ENCODE measurements around the gene RASD1.
"Not testable (repeated sequence)": the region's sequence is repeated elsewhere in the genome, so short reads cannot be mapped to it uniquely, and the experiment has no call there.

Gene RASD1

DNA sequence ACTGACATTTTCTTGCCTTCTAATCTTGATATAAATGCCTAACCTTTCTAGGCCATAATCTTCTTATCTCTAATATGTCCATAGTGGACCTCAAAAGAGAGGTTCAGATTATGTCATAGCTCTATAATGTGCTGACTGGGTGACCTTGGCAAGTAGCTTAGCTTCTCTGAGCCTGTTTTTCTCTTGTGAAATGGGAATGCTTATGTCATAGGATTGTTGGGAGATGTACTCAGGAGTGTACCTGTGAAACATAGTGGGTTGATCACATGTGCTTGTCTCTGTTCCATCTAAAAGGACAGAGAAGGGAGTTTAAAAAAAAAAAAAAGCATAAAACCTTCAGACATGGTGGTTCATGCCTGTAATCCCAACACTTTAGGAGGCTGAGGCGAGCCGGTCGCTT, 17.0 kb downstream of the RASD1 start:
- in situ Hi-C loops (cut with HindIII; ENCODE audit: low sequenced_read_pairs): no loop called here

DNA sequence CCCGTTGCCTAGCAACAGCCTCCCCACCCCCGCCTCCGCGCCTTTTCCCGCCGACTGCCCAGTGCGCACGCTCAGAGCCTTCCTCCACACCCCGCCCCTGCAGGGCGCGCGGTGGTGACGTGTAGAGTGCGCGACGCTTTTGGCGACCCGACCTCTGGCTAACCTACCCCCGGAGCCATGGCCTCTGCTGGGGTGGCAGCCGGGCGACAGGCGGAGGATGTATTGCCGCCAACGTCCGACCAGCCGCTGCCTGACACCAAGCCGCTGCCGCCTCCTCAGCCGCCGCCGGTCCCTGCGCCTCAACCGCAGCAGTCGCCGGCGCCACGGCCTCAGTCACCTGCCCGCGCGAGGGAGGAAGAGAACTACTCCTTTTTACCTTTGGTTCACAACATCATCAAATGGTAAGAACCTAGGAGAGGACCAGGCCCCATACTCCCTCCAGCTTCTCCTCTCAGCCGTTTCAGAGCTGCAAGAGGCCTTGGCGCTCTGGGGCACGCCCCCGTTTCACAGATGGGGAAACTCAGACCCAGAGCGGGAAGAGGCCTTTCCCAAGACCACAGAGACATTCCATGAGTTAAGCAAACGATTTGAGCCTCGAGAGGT, 19.2 kb downstream of the RASD1 start, which contains the start of gene MED9:
MED9 (plus strand) TSS at position 136 of the 603 bp plus-strand sequence; CDS start at position 178, 42 bp downstream.
- in situ Hi-C loops (cut with HindIII; ENCODE audit: low sequenced_read_pairs): no loop called here

DNA sequence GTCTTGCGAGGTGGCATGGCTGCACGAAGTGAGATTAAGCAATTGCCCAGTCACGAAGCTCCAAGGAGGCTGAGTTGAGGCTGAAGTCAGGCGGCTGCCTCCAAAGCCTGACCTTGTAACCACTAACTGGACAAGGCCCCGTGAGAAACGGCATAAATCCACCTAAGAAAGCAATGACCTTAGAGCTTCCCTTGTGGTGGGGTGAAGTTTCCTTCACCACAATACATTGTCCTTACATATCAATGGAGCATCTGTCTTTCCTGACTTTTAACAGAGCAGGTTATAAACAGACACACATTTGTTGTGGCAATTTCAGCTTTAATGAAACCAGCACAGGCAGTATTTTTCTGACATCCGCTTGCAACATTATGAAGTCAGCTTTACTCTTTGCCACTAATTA, 21.9 kb downstream of the RASD1 start:
- in situ Hi-C loops (cut with HindIII; ENCODE audit: low sequenced_read_pairs): no loop called here

DNA sequence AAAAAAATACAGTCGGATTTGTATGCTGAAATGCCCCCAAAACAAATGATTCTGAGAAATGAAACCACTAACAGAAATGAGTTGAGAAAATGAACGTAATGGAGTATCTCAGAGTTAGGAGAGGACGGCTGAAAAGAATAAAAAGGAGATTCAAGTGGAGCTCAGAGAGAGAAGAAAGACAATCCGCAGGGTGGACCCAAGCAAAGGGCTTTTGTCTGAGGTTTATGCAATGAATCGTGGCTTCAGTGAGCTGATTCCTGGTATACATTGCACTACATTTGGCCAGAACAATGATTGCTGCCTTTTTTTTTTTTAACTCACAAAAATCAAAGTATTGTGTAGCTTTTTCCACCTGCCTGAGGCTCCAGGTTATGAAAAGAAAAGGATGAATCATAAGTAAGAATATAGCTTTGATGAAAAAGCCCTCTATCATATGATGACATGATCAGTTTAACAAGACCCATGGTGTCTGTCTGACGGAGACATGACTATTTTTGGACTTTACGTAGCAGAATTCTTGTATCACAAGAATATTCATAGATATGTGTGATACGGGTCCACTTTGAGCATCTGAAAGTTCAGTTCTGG, 23.8 kb downstream of the RASD1 start:
- in situ Hi-C loops (cut with HindIII; ENCODE audit: low sequenced_read_pairs): no loop called here

DNA sequence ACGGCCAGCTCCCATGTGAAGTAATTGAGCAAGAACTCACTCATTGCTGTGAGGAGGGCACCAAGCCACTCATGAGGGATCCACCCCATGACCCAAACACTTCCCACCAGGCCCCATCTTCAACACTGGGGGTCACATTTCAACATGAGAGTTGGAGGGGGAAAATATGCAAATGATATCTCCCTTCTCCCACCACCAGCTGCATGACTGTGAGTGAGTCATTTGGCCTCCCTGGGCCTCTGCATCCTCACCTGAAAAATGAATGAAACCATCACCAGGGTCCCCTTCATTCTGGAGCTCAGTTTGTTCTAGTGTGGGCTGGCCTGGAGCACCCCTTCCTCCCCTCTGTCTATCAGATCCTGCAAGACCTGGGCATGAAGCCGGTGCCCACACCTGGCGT, 26.2 kb downstream of the RASD1 start:
- in situ Hi-C loops (cut with HindIII; ENCODE audit: low sequenced_read_pairs): no loop called here

DNA sequence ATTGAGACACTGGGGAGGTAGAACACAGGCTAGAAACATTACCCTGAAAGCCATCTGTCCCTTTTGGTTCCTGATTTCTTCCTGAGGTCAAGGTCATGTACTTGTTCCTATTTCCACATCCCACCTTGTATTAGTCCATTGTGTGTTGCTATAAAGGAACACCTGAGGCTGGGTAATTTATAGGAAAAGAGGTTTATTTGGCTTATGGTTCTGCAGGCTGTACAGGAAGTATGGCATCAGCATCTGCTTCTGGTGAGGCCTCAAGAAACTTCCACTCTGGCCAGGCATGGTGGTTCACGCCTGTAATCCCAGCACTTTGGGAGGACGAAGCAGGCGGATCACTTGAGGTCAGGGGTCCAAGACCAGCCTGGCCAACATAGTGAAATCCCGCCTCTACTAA, 26.8 kb downstream of the RASD1 start:
- in situ Hi-C loops (cut with HindIII; ENCODE audit: low sequenced_read_pairs): no loop called here

DNA sequence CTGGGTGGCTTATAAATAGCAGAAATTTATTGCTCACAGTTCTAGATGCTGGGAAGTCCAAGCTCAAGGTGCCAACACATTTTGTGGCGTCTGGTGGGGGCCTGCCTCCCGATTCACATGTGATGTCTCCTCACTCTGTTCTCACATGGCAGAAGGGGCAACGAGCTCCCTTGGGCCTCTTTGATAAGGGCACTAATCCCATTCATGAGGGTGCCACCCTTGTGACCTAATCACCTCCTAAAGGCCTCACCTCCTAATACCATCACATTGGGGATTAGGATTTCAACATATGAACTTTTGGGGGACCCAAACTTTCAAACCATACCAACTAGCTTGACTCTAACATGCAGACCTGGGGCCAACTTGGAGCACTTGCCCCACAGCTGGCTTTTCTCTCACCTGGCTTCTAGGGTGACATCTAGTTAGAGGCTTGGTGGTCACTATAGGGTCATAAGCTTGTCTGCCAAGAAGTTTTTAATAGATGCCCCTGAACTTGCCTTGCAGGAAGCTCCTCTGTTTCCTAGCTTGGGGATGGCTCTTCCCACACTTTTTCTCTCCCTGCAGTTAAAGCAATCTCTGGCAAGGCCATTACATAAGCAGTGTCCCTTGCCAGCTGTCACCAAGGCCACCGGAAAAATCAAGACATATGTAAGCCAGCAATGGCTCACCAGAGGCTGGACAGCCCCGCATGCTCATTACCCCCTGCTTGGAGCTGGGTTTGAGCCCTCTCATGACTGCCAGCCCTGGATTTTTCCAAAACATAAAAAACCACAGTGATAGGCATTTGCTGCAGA, 27.8 kb downstream of the RASD1 start:
- in situ Hi-C loops (cut with HindIII; ENCODE audit: low sequenced_read_pairs): no loop called here

DNA sequence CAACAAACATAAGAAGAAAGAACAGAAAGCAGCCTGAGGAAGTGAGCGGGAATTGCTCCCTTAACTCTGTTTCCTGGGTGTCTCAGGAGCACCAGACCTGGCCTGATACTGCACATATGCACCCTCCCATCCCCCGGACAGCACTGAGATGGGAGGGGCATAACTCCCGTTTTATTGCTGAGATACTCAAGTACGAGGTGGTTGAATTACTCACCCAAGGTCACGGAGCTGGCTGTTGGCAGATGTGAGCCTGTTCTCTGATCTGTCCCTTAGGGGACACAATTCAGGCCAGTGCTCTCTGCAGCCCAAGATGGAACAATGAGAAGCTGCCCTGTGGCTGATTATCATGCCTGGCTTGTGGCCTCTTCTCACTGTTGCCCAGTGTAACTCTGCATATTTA, 28.5 kb downstream of the RASD1 start:
- in situ Hi-C loops (cut with HindIII; ENCODE audit: low sequenced_read_pairs): no loop called here

DNA sequence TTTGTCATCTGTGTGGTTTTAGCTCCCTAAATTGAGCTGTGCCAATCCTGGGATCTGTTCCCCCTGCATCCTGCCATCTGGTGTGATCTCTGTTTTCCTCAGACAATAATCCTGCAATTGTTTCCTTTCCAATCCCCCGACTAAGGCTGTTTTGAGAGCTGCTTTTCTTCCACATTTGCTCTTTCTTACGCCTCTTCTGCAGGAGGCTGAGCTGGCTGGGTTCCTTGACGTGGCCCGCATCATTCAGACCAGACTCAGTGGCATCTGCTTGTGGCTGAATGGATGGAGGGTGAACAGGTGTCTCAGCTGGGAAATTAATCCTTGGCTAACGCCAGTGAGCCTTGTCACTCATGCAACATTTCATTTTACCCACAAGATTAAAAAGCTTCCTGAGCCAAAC, 29.2 kb downstream of the RASD1 start:
- in situ Hi-C loops (cut with HindIII; ENCODE audit: low sequenced_read_pairs): no loop called here

DNA sequence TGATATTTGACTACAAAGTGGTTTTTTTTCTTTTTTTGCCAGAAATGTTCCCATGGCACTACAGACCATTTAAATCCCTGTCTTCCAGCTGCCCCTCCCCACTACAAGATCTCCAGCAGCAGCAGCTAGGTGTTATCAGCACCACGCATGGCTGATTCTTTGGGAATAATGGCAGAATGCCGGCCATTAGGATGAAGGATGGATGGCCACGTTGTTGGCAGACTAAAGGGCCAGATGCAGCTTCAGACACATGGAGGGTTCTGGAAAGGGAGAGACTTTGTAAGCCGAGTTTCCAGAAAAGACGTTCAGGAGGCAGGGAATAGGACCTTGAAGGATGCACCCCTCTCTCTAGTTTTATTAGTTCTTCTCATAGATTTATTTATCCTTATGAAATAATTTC, 29.7 kb downstream of the RASD1 start:
- in situ Hi-C loops (cut with HindIII; ENCODE audit: low sequenced_read_pairs): no loop called here

DNA sequence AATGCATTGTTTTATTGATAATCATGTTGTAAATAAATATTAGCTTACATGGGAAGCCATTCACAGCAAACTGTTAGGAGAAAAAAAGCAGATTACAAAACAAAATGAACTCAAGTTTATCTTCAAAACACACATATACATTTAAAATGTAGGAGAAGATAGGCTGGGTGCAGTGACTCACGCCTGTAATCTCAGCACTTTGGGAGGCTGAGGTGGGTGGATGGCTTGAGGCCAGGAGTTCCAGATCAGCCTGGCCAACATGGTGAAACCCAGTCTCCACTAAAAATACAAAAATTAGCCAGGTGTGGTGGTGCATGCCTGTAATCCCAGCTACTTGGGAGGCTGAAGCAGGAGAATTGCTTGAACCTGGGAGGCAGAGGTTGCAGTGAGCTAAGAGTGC, 30.3 kb downstream of the RASD1 start:
- in situ Hi-C loops (cut with HindIII; ENCODE audit: low sequenced_read_pairs): not testable (repeated sequence)

DNA sequence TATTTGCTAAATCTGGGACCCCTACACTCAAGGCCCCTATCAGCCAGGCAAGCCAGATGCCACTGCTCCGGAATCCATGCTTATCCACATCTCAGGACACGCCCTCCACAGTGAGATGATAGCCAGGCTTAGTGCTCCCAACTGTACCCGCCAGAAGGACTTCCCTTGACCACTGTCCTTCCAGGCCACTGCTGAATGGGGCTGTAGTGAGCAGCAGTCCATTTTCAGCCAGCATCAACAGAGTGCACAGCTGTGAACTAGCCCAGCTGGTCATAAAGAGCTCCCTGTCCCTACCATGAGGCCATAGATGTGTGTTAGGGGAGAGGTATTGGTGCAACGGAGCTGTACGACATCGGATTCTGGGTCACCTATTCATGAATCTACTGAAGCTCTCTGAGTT, 32.4 kb downstream of the RASD1 start:
- in situ Hi-C loops (cut with HindIII; ENCODE audit: low sequenced_read_pairs): no loop called here

DNA sequence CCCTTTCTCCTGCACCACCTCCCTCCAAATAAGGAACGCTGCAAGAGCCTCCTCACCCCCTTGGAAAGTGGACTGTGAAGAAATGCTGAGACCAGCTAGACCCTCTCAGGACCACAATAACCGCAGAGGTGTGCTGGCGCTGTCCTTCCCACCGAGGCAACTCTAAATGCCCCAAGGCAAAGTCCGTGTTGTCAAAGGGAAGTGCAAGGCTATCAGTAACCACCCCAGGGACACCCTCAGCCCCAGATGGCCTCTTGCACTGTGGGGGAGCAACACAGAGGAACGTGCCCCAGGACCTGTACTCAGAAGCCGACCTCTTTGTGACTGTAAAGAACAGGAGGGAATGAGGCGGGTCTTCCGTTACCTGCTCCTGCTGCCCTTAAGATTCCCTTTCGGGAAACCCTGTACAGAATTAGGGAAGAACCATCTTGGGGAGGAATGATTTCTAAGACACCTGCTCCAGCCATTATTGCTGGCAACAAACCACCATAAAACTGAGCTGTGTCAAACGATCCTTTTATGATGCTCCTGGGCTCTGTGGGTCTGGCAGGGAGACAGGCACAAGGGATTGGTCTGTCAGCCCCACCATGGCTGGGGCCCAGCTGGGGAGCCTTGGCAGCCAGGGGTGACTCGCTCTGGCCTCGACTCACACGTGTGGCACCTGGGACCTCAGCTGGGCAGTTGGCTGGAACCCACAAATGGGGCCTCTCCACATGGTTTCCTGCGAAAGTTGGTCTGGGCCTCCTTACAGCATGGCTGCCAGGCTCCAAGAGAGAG, 34.0 kb downstream of the RASD1 start:
- in situ Hi-C loops (cut with HindIII; ENCODE audit: low sequenced_read_pairs): no loop called here

DNA sequence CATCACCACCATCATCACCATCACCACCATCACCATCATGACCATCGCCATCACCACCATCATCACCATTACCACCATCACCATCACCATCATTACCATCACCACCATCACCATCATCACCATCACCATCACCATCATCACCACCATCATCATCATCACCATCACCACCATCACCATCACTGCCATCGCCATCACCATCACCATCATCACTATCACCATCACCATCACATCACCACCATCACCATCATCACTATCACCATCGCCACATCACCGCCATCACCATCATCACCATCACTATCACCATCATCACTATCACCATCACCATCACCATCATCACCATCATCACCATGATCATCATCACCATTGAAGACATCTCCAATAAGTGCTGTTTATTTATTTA, 36.2 kb downstream of the RASD1 start:
- in situ Hi-C loops (cut with HindIII; ENCODE audit: low sequenced_read_pairs): no loop called here

DNA sequence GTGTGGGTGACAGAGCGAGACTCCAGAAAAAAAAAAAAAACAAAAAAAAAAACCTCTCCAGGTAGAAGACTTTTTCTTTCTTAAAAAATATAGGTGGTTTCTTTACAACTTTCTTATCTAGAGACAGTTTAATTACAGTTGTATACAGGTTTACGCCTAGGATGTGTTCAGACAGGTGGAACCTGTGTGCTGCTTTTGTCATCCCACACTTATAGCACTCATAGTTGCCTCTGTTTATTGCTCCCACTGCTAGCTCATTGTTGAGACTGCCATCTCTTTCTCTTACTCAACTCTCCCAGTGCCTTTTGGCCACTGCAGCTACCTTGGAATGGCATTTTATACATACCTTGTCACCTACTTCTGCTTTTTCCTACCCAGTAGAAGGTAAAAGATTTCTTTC, 38.5 kb downstream of the RASD1 start:
- in situ Hi-C loops (cut with HindIII; ENCODE audit: low sequenced_read_pairs): no loop called here

DNA sequence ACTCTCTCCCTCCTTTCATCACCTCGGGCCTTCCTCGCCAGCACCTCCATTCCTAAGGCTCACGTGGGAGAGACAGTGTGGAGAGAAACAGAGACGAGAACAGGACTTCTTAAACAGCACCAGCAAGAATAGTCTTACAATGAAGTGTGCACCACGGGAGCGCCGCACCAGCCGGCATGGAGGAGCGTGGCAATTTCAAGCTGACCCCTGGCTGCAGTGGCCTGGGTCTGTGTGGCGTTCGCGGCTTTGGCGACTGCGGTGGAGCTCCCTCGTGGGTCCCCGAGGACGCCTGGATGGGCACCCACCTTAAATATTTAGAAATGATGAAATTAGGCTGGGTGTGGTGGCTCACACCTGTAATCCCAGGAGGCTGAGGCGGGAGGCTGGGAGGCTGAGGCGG, 39.9 kb downstream of the RASD1 start:
- in situ Hi-C loops (cut with HindIII; ENCODE audit: low sequenced_read_pairs): no loop called here

DNA sequence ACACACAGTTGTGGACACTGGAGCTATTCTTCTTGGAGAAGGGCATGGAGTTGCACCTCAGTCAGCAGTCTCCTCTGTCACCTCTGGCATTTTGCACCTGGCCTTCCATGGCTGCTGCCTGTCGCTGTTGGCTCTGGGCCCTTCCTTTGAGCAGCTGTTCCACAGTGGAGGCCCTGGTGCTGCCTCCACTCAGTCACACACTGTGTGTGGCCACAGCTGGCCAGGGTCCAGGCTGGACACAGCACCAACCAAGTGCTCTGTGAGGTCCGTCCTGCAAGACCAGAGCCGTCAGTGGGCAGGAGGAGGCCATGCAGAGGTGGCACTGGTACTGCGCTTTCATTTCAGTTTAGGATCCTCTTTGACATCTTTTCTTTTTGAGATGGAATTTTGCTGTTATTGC, 41.0 kb downstream of the RASD1 start:
- in situ Hi-C loops (cut with HindIII; ENCODE audit: low sequenced_read_pairs): no loop called here

DNA sequence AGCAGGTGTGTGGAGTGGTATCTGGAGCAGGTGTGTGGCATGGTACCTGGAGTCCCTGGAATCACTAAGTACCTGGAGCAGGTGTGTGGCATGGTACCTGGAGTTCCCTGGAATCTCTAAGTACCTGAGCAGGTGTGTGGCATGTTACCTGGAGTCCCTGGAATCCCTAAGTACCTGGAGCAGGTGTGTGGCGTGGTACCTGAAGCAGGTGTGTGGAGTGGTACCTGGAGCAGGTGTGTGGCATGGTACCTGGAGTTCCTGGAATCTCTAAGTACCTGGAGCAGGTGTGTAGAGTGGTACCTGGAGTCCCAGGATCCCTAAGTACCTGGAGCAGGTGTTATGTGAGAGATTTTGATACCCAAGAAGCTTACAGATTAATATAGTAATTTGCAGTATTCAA, 41.5 kb downstream of the RASD1 start:
- in situ Hi-C loops (cut with HindIII; ENCODE audit: low sequenced_read_pairs): not testable (repeated sequence)

DNA sequence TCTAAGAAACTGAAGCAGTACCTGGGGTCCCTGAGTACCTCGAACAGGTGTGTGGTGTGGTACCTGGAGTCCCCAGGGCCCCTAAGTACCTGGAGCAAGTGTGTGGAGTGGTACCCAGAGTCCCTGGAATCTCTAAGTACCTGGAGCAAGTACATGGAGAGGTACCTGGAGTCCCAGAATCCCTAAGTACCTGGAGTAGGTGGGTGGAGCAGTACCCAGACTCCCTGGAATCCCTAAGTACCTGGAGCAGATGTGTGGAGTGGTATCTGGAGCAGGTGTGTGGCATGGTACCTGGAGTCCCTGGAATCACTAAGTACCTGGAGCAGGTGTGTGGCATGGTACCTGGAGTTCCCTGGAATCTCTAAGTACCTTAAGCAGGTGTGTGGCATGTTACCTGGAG, 41.9 kb downstream of the RASD1 start:
- in situ Hi-C loops (cut with HindIII; ENCODE audit: low sequenced_read_pairs): no loop called here

DNA sequence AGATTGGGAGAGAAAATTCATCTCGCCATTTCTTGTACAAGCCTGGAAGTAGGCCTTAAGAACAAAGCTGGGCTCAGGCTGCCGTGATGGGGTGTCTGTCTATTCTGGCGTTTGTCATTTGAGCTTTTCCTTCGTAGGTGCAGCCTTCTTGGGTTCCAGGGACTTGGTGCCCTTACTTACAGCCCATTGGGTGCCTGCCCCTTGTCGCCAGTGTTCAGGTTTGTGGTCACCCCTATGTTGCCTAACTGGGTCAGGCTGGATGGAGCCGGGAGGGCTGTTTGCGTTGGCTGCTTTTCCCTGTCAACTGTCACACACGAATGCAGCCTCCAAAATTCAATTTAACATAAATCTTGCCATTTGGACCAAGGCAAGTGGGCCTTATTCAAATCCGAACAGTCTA, 43.1 kb downstream of the RASD1 start:
- in situ Hi-C loops (cut with HindIII; ENCODE audit: low sequenced_read_pairs): no loop called here

DNA sequence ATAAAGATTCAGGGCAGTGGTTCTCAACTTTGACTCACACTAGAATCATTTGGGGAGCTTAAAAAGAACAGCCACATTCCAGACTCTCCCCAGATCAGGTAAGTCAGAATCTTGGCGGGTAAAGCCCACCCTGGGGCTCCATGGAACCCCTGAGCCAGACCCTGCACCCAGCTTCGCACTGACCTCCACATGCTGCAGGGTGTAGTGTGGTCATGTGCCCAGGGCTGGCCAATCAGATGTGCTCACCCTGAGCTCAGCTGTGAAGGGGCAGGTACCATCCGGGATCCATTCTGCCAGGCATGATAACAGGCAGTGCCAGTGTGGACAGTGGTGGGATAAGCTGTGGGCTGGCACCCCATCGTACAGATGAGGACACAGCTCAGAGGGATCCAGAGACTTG, 47.5 kb downstream of the RASD1 start:
- in situ Hi-C loops (cut with HindIII; ENCODE audit: low sequenced_read_pairs): no loop called here

DNA sequence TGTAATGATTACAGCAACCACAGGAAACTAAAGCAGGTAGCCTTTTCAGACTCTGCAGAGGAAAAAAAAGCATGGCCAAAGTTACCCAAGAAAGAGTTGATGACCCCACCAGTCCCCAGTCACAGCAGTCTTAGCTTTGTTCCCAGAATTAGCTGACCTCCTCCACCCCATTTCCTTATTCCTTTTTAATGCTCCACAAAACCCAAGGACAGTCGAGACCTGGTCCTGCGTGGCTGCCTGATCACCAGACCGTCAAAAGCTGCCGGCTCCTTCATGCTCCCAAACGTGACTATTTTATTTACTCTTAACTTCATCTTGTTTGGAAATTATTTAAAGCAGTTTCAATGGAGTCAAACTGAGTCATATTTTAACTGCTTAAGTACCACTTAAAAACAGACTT, 48.1 kb downstream of the RASD1 start:
- in situ Hi-C loops (cut with HindIII; ENCODE audit: low sequenced_read_pairs): no loop called here

Data from DLD1 (cell line).